Trophoblast cell (in vitro differentiated cells and primary cell): ENCODE data around the gene PREB.

Experiments used
- DNase-seq, 2 donors: peaks; one replicate each; pipeline ENCODE4 v3.0.0-alpha.2; 2016
- H2AFZ ChIP-seq: 2 replicates; pipeline ENCODE4 v1.6.1; 2013; ENCODE audit warnings: low read length, moderate library complexity, mild to moderate bottlenecking; ENCODE audit not compliant: insufficient read depth, poor library complexity
- H2AK5ac ChIP-seq: 2 replicates; pipeline ENCODE4 v1.6.1; 2013; ENCODE audit warnings: mild to moderate bottlenecking, low read length
- H2BK120ac ChIP-seq: 2 replicates; pipeline ENCODE4 v1.6.1; 2013; ENCODE audit warnings: low read length, mild to moderate bottlenecking, moderate library complexity; ENCODE audit not compliant: insufficient read depth, poor library complexity
- H2BK12ac ChIP-seq: 2 replicates; pipeline ENCODE4 v1.6.1; 2013; ENCODE audit warnings: mild to moderate bottlenecking, low read length, moderate library complexity
- H2BK5ac ChIP-seq: 2 replicates; pipeline ENCODE4 v1.6.1; 2013; ENCODE audit warnings: low read length, low read depth, moderate library complexity, mild to moderate bottlenecking; ENCODE audit not compliant: poor library complexity
- H3K14ac ChIP-seq: 2 replicates; pipeline ENCODE4 v1.6.1; 2013; ENCODE audit warnings: mild to moderate bottlenecking, low read length
- H3K18ac ChIP-seq: 2 replicates; pipeline ENCODE4 v1.6.1; 2013; ENCODE audit warnings: mild to moderate bottlenecking, low read length
- H3K23ac ChIP-seq: 2 replicates; pipeline ENCODE4 v1.6.1; 2013; ENCODE audit warnings: low read length
- H3K27ac ChIP-seq: 2 replicates; pipeline ENCODE4 v1.5.1; 2013; ENCODE audit warnings: low read depth, mild to moderate bottlenecking, inconsistent platforms, low read length, moderate library complexity
- H3K27me3 ChIP-seq: 2 replicates; pipeline ENCODE4 v1.6.1; 2013; ENCODE audit warnings: inconsistent platforms, mild to moderate bottlenecking, low read length, moderate library complexity; ENCODE audit not compliant: insufficient read depth
- H3K36me3 ChIP-seq, 2 experiments: 1 replicate in 1 of 2; 2 replicates in 1 of 2; pipeline ENCODE4 v1.6.1; 2013; ENCODE audit warnings: low read length in 2 of 2, mild to moderate bottlenecking in 2 of 2, moderate library complexity in 1 of 2; ENCODE audit not compliant: insufficient read depth in 2 of 2, control insufficient read depth in 1 of 2
- H3K4ac ChIP-seq: 2 replicates; pipeline ENCODE4 v1.6.1; 2013; ENCODE audit warnings: low read depth, mild to moderate bottlenecking, low read length, moderate library complexity
- H3K4me1 ChIP-seq, 2 experiments: 1 replicate in 1 of 2; 2 replicates in 1 of 2; pipeline ENCODE4 v1.6.1; 2013; ENCODE audit warnings: low read length in 2 of 2, mild to moderate bottlenecking in 2 of 2, moderate library complexity in 1 of 2; ENCODE audit not compliant: insufficient read depth in 2 of 2, control insufficient read depth in 1 of 2
- H3K4me2 ChIP-seq: 2 replicates; pipeline ENCODE4 v1.6.1; 2013; ENCODE audit warnings: inconsistent platforms, mild to moderate bottlenecking, low read length, moderate library complexity
- H3K4me3 ChIP-seq: 2 replicates; pipeline ENCODE4 v1.5.1; 2013; ENCODE audit warnings: mild to moderate bottlenecking, low read depth, low read length, inconsistent platforms
- H3K79me1 ChIP-seq: one replicate; pipeline ENCODE4 v1.6.1; 2013; ENCODE audit warnings: low read length
- H3K79me2 ChIP-seq: 2 replicates; pipeline ENCODE4 v1.6.1; 2013; ENCODE audit warnings: low read length, mild to moderate bottlenecking; ENCODE audit not compliant: control insufficient read depth, insufficient read depth, poor library complexity
- H3K9ac ChIP-seq: 2 replicates; pipeline ENCODE4 v1.6.1; 2013; ENCODE audit warnings: mild to moderate bottlenecking, low read length
- H3K9me3 ChIP-seq: 2 replicates; pipeline ENCODE4 v1.6.1; 2013; ENCODE audit warnings: low read depth, mild to moderate bottlenecking, control low read depth, inconsistent platforms, low read length; ENCODE audit not compliant: insufficient read depth
- H4K12ac ChIP-seq: 2 replicates; pipeline ENCODE4 v1.6.1; 2013; ENCODE audit warnings: low read depth, mild to moderate bottlenecking, low read length, moderate library complexity
- H4K8ac ChIP-seq: 2 replicates; pipeline ENCODE4 v1.6.1; 2013; ENCODE audit warnings: low read depth, mild to moderate bottlenecking, low read length, moderate library complexity
- H4K91ac ChIP-seq: one replicate; pipeline ENCODE4 v1.6.1; 2013; ENCODE audit warnings: low read depth, mild to moderate bottlenecking, low read length, moderate library complexity
- WGBS: extraction: QIAGEN DNeasy Blood & Tissue Kit; methylation state at CpG from one replicate; pipeline ENCODE4 v1.1.7; 2013; ENCODE audit warnings: missing lambda C conversion rate; ENCODE audit not compliant: insufficient read length, insufficient coverage; ENCODE audit errors: extremely low coverage; 5-methylcytosine and 5-hydroxymethylcytosine counted together

The PREB gene

GRCh38 chr2:27085062-27085672, 49.3 kb downstream of the PREB start:
- Histone ChIP-seq H2BK5ac (no peak overlapping the region), H3K9ac (no peak overlapping the region), H3K4me2 (peak overlapping the region; percentile 83), H3K18ac (no peak overlapping the region), H2BK12ac (peak overlapping the region; percentile 16), H3K4me3 (no peak overlapping the region), H3K4me1 (peaks cover 8 to 19% of the 10 kb centered on the region in 2 experiments), H4K91ac (no peak overlapping the region), H2AFZ (peak overlapping the region; percentile 27), H3K79me1 (peaks cover 12% of the 10 kb centered on the region), H3K14ac (peak overlapping the region; percentile 71), H3K4ac (peak overlapping the region; percentile 3), H3K9me3 (no peaks in the 10 kb centered on the region), H3K36me3 (no peaks in the 10 kb centered on the region), H2BK120ac (no peak overlapping the region), H4K12ac (no peak overlapping the region), H3K27ac (no peak overlapping the region), H3K27me3 (no peaks in the 10 kb centered on the region), H4K8ac (peak overlapping the region; percentile 82), H2AK5ac (peak overlapping the region; percentile 14), H3K23ac (no peak overlapping the region), H3K79me2 (peaks cover 8% of the 10 kb centered on the region)
- DNase-seq, result no peak
- no CpG with 5 or more reads among the region's 10 CpGs for WGBS

DNA sequence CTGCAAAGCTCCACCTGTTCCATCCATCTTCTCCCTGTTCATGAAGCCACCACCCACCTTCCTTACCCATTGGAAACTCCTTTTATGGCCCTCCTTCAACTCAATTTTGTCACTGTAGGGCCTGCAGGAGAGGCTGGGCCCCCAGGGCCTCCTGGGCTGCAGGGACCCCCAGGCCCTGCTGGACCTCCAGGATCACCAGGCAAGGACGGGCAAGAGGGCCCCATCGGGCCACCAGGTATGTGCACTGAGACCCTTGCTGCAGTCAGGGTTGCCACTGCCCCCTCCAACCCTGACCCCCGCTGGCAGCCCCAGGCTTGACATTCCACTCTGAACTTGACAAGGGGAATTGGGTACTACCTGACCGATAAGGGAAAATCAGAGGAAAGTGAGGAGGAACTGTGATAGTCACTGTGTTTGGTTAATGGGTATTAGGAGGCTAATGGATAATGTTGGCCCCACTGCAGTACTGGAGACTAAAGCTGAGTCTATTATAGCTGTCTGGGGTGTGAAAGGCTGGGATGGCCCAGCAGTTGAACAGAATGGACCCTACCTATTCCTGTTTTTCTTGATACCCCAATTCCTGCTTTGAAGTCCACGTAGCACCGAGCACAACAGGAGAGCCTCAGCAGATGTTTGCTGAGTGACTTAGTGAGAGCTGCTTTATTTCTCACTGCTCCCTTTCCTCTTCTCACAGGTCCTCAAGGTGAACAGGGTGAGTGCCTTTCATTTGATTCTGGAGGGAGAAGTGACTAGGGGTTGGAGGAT, 50.0 kb downstream of the PREB start:
- Histone ChIP-seq H3K79me1 (peaks cover 12% of the 10 kb centered on the region), H3K27ac (no peak overlapping the region), H2AK5ac (no peak overlapping the region), H3K79me2 (peaks cover 8% of the 10 kb centered on the region), H3K36me3 (no peaks in the 10 kb centered on the region), H3K27me3 (no peaks in the 10 kb centered on the region), H4K8ac (no peak overlapping the region), H3K9ac (no peak overlapping the region), H3K4me1 (peaks cover 8 to 19% of the 10 kb centered on the region in 2 experiments), H2BK120ac (no peak overlapping the region), H2AFZ (no peak overlapping the region), H4K12ac (no peak overlapping the region), H3K23ac (no peak overlapping the region), H4K91ac (no peak overlapping the region), H3K14ac (no peak overlapping the region), H3K9me3 (no peaks in the 10 kb centered on the region), H2BK5ac (no peak overlapping the region), H3K4ac (no peak overlapping the region), H2BK12ac (no peak overlapping the region), H3K18ac (no peak overlapping the region), H3K4me3 (no peak overlapping the region), H3K4me2 (no peak overlapping the region)
- no CpG with 5 or more reads among the region's 6 CpGs for WGBS
- DNase-seq, result no peak

DNA sequence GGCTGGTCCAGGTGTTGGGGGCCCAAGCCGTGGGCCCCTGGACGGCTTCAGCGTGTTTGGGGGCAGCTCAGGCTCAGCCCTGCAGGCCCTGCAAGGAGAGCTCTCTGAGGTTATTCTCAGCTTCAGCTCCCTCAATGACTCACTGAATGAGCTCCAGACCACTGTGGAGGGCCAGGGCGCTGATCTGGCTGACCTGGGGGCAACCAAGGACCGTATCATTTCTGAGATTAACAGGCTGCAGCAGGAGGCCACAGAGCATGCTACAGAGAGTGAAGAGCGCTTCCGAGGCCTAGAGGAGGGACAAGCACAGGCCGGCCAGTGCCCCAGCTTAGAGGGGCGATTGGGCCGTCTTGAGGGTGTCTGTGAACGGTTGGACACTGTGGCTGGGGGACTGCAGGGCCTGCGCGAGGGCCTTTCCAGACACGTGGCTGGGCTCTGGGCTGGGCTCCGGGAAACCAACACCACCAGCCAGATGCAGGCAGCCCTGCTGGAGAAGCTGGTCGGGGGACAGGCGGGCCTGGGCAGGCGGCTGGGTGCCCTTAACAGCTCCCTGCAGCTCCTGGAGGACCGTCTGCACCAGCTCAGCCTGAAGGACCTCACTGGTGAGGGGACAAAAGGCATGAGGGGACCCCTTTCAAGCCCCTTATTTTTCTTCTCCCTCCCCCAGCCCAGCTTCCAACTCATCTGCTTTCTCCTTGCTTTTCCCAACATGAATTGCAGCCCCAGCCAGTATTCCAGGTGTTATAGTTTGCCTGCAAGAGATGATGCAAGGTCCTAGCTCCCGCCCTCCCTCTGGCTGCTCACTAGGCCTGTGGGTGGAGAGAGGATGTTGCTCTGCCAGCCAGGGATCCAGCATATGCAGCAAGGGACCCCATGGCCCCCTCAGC, 50.8 kb downstream of the PREB start:
- Histone ChIP-seq H2AK5ac (peak overlapping the region; percentile 53), H4K8ac (no peak overlapping the region), H4K12ac (no peak overlapping the region), H3K9me3 (no peaks in the 10 kb centered on the region), H3K79me2 (peaks cover 8% of the 10 kb centered on the region), H3K18ac (no peak overlapping the region), H2AFZ (no peak overlapping the region), H3K4ac (no peak overlapping the region), H2BK12ac (no peak overlapping the region), H3K14ac (no peak overlapping the region), H3K27ac (no peak overlapping the region), H3K4me2 (no peak overlapping the region), H2BK120ac (no peak overlapping the region), H3K23ac (no peak overlapping the region), H3K27me3 (no peaks in the 10 kb centered on the region), H3K4me1 (peaks cover 8 to 19% of the 10 kb centered on the region in 2 experiments), H3K79me1 (peaks cover 12% of the 10 kb centered on the region), H4K91ac (no peak overlapping the region), H3K9ac (no peak overlapping the region), H3K4me3 (no peak overlapping the region), H3K36me3 (no peaks in the 10 kb centered on the region), H2BK5ac (no peak overlapping the region)
- DNase-seq, result no peak
- WGBS, result no CpG with 5 or more reads among the region's 20 CpGs

DNA sequence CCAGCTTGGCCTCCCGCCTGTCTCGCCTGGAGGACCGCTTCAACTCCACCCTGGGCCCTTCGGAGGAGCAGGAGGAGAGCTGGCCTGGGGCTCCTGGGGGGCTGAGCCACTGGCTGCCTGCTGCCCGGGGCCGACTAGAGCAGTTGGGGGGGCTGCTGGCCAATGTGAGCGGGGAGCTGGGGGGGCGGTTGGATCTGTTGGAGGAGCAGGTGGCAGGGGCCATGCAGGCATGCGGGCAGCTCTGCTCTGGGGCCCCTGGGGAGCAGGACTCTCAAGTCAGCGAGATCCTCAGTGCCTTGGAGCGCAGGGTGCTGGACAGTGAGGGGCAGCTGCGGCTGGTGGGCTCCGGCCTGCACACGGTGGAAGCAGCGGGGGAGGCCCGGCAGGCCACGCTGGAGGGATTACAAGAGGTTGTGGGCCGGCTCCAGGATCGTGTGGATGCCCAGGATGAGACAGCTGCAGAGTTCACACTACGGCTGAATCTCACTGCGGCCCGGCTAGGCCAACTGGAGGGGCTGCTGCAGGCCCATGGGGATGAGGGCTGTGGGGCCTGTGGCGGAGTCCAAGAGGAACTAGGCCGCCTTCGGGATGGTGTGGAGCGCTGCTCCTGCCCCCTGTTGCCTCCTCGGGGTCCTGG, 51.5 kb downstream of the PREB start:
- Histone ChIP-seq H3K23ac (no peak overlapping the region), H2BK12ac (no peak overlapping the region), H2BK5ac (no peak overlapping the region), H3K18ac (no peak overlapping the region), H4K91ac (no peak overlapping the region), H2AFZ (no peak overlapping the region), H3K79me1 (peaks cover 12% of the 10 kb centered on the region), H3K9me3 (no peaks in the 10 kb centered on the region), H3K4ac (no peak overlapping the region), H3K79me2 (peaks cover 8% of the 10 kb centered on the region), H4K8ac (no peak overlapping the region), H2AK5ac (no peak overlapping the region), H4K12ac (no peak overlapping the region), H3K36me3 (no peaks in the 10 kb centered on the region), H3K14ac (no peak overlapping the region), H3K4me3 (no peak overlapping the region), H3K4me2 (no peak overlapping the region), H3K9ac (no peak overlapping the region), H3K4me1 (peaks cover 8 to 19% of the 10 kb centered on the region in 2 experiments), H3K27ac (no peak overlapping the region), H2BK120ac (no peak overlapping the region), H3K27me3 (no peaks in the 10 kb centered on the region)
- no peak for DNase-seq
- no CpG with 5 or more reads among the region's 27 CpGs for WGBS
